HepG2 (cell line): ENCODE results near the gene YY1AP1. TPM values are rescaled to one million over a fixed set of nuclear protein-coding genes. Genes with fewer than 3 reads are reported as not detected.
A peak's percentile ranks its signal among the peaks of the same experiment; 100 is the strongest.

Experiments
- BORCS8-MEF2B ChIP-seq: sonication (generic); formaldehyde crosslinking; IDR thresholded peaks from 2 replicates; pipeline ENCODE4 v1.8.0; 2022; ENCODE audit warnings: mild to moderate bottlenecking, missing genetic modification reagents
- GATAD1 ChIP-seq: IDR thresholded peaks from 2 replicates; pipeline ENCODE4 v1.6.1; 2016; ENCODE audit warnings: missing genetic modification reagents, missing compliant biosample characterization
- NFE2L1 ChIP-seq: sonication (generic); formaldehyde crosslinking; IDR thresholded peaks from 2 replicates; pipeline ENCODE4 v1.4.0; 2020; ENCODE audit warnings: missing genetic modification reagents, mild to moderate bottlenecking, borderline replicate concordance
- TAF1 ChIP-seq: sonication (generic); formaldehyde crosslinking; IDR thresholded peaks from 2 replicates; pipeline ENCODE4 v1.4.0; 2020; ENCODE audit warnings: missing genetic modification reagents
- ZNF333 ChIP-seq: sonication (generic); formaldehyde crosslinking; IDR thresholded peaks from 2 replicates; pipeline ENCODE4 v1.4.0; 2020; ENCODE audit warnings: mild to moderate bottlenecking, missing genetic modification reagents, borderline replicate concordance
- ZNF414 ChIP-seq: sonication (generic); formaldehyde crosslinking; IDR thresholded peaks from 2 replicates; pipeline ENCODE4 v1.5.0; 2020; ENCODE audit warnings: missing genetic modification reagents
- ZNF567 ChIP-seq: sonication (generic); formaldehyde crosslinking; IDR thresholded peaks from 2 replicates; pipeline ENCODE4 v1.8.1; 2023; ENCODE audit warnings: mild to moderate bottlenecking, missing genetic modification reagents, borderline replicate concordance
- ZNF772 ChIP-seq: sonication (generic); formaldehyde crosslinking; IDR thresholded peaks from 2 replicates; pipeline ENCODE4 v1.5.0; 2020; ENCODE audit warnings: mild to moderate bottlenecking, missing genetic modification reagents
- ZNF839 ChIP-seq: sonication (generic); formaldehyde crosslinking; IDR thresholded peaks from 2 replicates; pipeline ENCODE4 v1.4.0; 2020; ENCODE audit warnings: missing genetic modification reagents, mild to moderate bottlenecking, borderline replicate concordance
- polyA plus RNA-seq, 8 experiments: library from polyadenylated mRNA; depleted of rRNA in 3 of 8; stranded (reverse) in 7 of 8; unstranded in 1 of 8; fragments of >200 nt; fragmentation: Illumina TruSeq in 4 of 8; extraction: Trizol in 4 of 8; gene quantifications; 2 replicates each; pipeline versions ENCODE4 v1.2.1 to v1.2.3, GENCODE V29; 2011 to 2016; ENCODE audit warnings: low read depth in 4 of 8, missing spikeins in 1 of 8, mixed read lengths in 1 of 8; ENCODE audit not compliant: insufficient read depth in 1 of 8
- total RNA-seq, 5 experiments: library from RNA; depleted of rRNA; stranded (reverse); fragments of >200 nt; fragmentation: Illumina TruSeq; extraction: Trizol; gene quantifications; 2 replicates each; pipeline ENCODE4 v1.2.3, GENCODE V29; 2016; ENCODE audit warnings: low read depth in 1 of 5
- TF ChIP-seq, protein P1 (sequence below): sonication (generic); formaldehyde crosslinking; IDR thresholded peaks from 2 replicates; pipeline ENCODE4 v1.8.0; 2023; ENCODE audit warnings: mild to moderate bottlenecking, missing genetic modification reagents

YY1AP1 gene
- total and polyA plus RNA-seq, 2 of the 13 experiments (the other 11 are each of a cell fraction or from before 2014, with no cell fraction given), result 28.5 to 69.4 TPM

GRCh38 chr1:155689081-155689607 lies 570 bp upstream of the YY1AP1 start, which contains the start of gene DAP3 (continued):
- TF ChIP-seq ZNF333 (CRISPR knock-in tag) (0 out of 2 replicates have a peak, but pooled peaks have one; percentile 14), GATAD1 (CRISPR knock-in tag) (peak; percentile 7; the same call in 1 of the 2 replicates), BORCS8-MEF2B (peak; percentile 54; the same call in 1 of the 2 replicates), ZNF839 (0 out of 2 replicates have a peak, but pooled peaks have one; percentile 4), ZNF567 (CRISPR knock-in tag) (0 out of 2 replicates have a peak, but pooled peaks have one; percentile 13), ZNF772 (peak; percentile 14; the same call in 1 of the 2 replicates), ZNF414 (CRISPR knock-in tag) (0 out of 2 replicates have a peak, but pooled peaks have one; percentile 5), TAF1 (CRISPR knock-in tag) (peak; percentile 40), NFE2L1 (CRISPR knock-in tag) (peak; percentile 89; the same call in 1 of the 2 replicates)
- TF ChIP-seq, protein P1, sequence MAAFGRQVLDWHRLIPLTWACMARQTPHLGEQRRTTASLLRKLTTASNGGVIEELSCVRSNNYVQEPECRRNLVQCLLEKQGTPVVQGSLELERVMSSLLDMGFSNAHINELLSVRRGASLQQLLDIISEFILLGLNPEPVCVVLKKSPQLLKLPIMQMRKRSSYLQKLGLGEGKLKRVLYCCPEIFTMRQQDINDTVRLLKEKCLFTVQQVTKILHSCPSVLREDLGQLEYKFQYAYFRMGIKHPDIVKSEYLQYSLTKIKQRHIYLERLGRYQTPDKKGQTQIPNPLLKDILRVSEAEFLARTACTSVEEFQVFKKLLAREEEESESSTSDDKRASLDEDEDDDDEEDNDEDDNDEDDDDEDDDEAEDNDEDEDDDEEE (CRISPR knock-in tag), result 0 out of 2 replicates have a peak, but pooled peaks have one; percentile 21
- TF ChIP-seq, all 625 proteins: peak for 45; not testable (repeated sequence) for 580
